Endothelial cell of umbilical vein (primary cell): ENCODE results near the gene MYT1. TPM values are rescaled to one million over a fixed set of nuclear protein-coding genes. Genes with fewer than 3 reads are reported as not detected.
"Not testable (repeated sequence)": the region's sequence is repeated elsewhere in the genome, so short reads cannot be mapped to it uniquely, and the experiment has no call there.

Source experiments
- BruUV-seq: library from RNA; stranded (reverse); fragments of 400-500 nt; replicated peaks from 2 replicates; lab custom pipeline; 2021; lab: Mats Ljungman, UMichigan
- CTCF ChIA-PET: fragments of 300-600, 350-600 bp; sonication (Branson Sonifier 250); formaldehyde crosslinking; loops from one replicate; lab custom pipeline; 2021; ENCODE audit warnings: antibody characterized with exemption, inconsistent platforms; lab: Charles Lee
- POLR2A ChIA-PET: fragments of 300-600, 350-600 bp; sonication (Branson Sonifier 250); formaldehyde crosslinking; loops from one replicate; lab custom pipeline; 2021; ENCODE audit warnings: antibody characterized with exemption, inconsistent platforms; lab: Charles Lee
- DNase-seq: peaks from one replicate; pipeline ENCODE4 v3.0.0-alpha.2; 2011; ENCODE audit warnings: low read depth, low spot score
- FAIRE-seq: peaks from 2 replicates; lab custom pipeline; 2011; peaks lifted over from hg19 to GRCh38; lab: Jason Lieb, UNC
- H2AFZ ChIP-seq: 2 replicates; pipeline ENCODE4 v1.6.0; 2012; ENCODE audit warnings: low read depth, low read length, control low read depth, inconsistent platforms
- H3K27ac ChIP-seq: 2 replicates; pipeline ENCODE4 v1.5.1; 2011; ENCODE audit warnings: low read depth, mild to moderate bottlenecking, control low read depth, low read length, moderate library complexity; ENCODE audit not compliant: insufficient read depth
- H3K27me3 ChIP-seq, 2 experiments: 2 replicates each; pipeline versions ENCODE4 v1.6.0 to v1.6.1; 2011; ENCODE audit warnings: low read length in 2 of 2, mixed read lengths in 1 of 2; ENCODE audit not compliant: control insufficient read depth in 2 of 2, insufficient read depth in 2 of 2
- H3K36me3 ChIP-seq, 2 experiments: 2 replicates in 1 of 2; 3 replicates in 1 of 2; pipeline ENCODE4 v1.5.1; 2011; ENCODE audit warnings: low read length in 2 of 2, mild to moderate bottlenecking in 1 of 2, moderate library complexity in 1 of 2; ENCODE audit not compliant: control insufficient read depth in 2 of 2, insufficient read depth in 2 of 2; ENCODE audit errors: extremely low read depth in 1 of 2
- H3K4me1 ChIP-seq: 3 replicates; pipeline ENCODE4 v1.5.1; 2011; ENCODE audit warnings: mild to moderate bottlenecking, low read length; ENCODE audit not compliant: control insufficient read depth, insufficient read depth; ENCODE audit errors: extremely low read depth
- H3K4me2 ChIP-seq: 2 replicates; pipeline ENCODE4 v1.6.1; 2011; ENCODE audit warnings: low read length, control low read depth, mixed read lengths; ENCODE audit not compliant: insufficient read depth
- H3K4me3 ChIP-seq, 3 experiments: fragments of 200-600 bp in 1 of 3; sonication (generic), shearing (Covaris generic) in 1 of 3; replicated peaks in 1 of 3; 2 replicates each; pipeline ENCODE4 v1.5.1; 2011 to 2016; ENCODE audit warnings: control low read depth in 3 of 3, low read length in 3 of 3, mild to moderate bottlenecking in 2 of 3, inconsistent platforms in 1 of 3, low read depth in 1 of 3, moderate library complexity in 1 of 3; ENCODE audit not compliant: insufficient read depth in 1 of 3
- H3K79me2 ChIP-seq: 2 replicates; pipeline ENCODE4 v1.6.0; 2012; ENCODE audit warnings: low read length, inconsistent platforms; ENCODE audit not compliant: control insufficient read depth, insufficient read depth
- H3K9ac ChIP-seq: replicated peaks from 2 replicates; pipeline ENCODE3; 2011; ENCODE audit warnings: low read length, control low read depth; ENCODE audit not compliant: insufficient read depth; ENCODE audit errors: extremely low read depth
- H3K9me1 ChIP-seq: replicated peaks from 3 replicates; pipeline ENCODE4 v1.6.0; 2011; ENCODE audit warnings: mild to moderate bottlenecking, low read length; ENCODE audit not compliant: control insufficient read depth, insufficient read depth; ENCODE audit errors: extremely low read depth
- H3K9me3 ChIP-seq: replicated peaks from 2 replicates; pipeline ENCODE4 v1.5.1; 2012; ENCODE audit warnings: low read length, inconsistent platforms; ENCODE audit not compliant: control insufficient read depth, insufficient read depth
- H4K20me1 ChIP-seq: replicated peaks from 2 replicates; pipeline ENCODE3; 2011; ENCODE audit warnings: mild to moderate bottlenecking, low read length; ENCODE audit not compliant: control insufficient read depth, insufficient read depth; ENCODE audit errors: extremely low read depth
- CTCF ChIP-seq, 2 donors: IDR thresholded peaks; 1 replicate in 1 of 2; 2 replicates in 1 of 2; pipeline ENCODE4 v1.5.1; 2011; ENCODE audit warnings: low read length in 2 of 2, mild to moderate bottlenecking in 2 of 2, moderate library complexity in 2 of 2, control low read depth in 1 of 2, inconsistent platforms in 1 of 2, low read depth in 1 of 2; ENCODE audit not compliant: insufficient read depth in 1 of 2; ENCODE audit errors: extremely low read depth in 1 of 2
- EZH2 ChIP-seq: IDR thresholded peaks from 2 replicates; pipeline ENCODE4 v1.6.1; 2012; ENCODE audit warnings: borderline replicate concordance, low read depth, mild to moderate bottlenecking, moderate library complexity, low read length, inconsistent platforms; ENCODE audit not compliant: severe bottlenecking
- POLR2A ChIP-seq: IDR thresholded peaks from 2 replicates; pipeline ENCODE4 v1.6.1; 2012; ENCODE audit warnings: low read depth, mild to moderate bottlenecking, control low read depth, low read length
- dilution Hi-C: fragments of 300-500 bp; cut with MboI; formaldehyde crosslinking; loops from one replicate; pipeline ENCODE4 v1.15.0; 2019; ENCODE audit warnings: low sequenced_read_pairs; ENCODE audit not compliant: extremely low pct_ligation_motif_present
- intact Hi-C: fragments of 100-400 bp; cut with micrococcal nuclease; formaldehyde crosslinking; loops from one replicate; pipeline ENCODE4 v1.10.0; 2022
- polyA plus RNA-seq, 4 experiments: library from polyadenylated mRNA; depleted of rRNA in 3 of 4; stranded (reverse) in 3 of 4; unstranded in 1 of 4; fragments of >200 nt; gene quantifications; 2 replicates each; pipeline versions ENCODE4 v1.2.1 to v1.2.3, GENCODE V29; 2011 to 2012; ENCODE audit warnings: missing spikeins in 1 of 4
- total RNA-seq: library from RNA; stranded (reverse); gene quantifications from 2 replicates; pipeline ENCODE4 v1.2.3, GENCODE V29; 2021
- TF ChIP-seq, protein P1 (sequence below): IDR thresholded peaks from 2 replicates; pipeline ENCODE4 v1.6.1; 2011; ENCODE audit not compliant: insufficient read depth, insufficient read length

The MYT1 gene
- total and polyA plus RNA-seq, 2 donors (not counting 3 experiments of a cell fraction or from before 2014, with no cell fraction given): not detected

DNA sequence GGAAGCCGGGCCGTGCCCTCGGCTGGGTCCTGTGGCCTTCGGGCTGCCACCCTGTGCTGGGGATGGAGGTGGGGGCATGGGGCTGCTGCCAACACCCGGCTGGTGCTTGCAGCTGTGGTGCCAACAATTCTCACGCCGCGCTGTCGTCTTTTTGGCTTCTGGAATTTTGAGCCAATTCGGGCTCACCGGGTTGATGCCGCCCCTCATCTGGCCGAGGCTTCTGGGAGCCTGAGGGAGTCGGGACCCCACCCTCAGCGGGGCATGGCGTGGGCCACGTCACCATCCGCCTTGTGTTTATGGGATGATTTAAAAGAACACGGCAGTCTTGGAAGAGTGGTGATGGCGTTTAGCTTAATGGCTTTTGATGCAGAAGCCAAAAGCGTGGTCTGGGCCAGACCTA, 48.2 kb upstream of the MYT1 start:
- BruUV-seq: no TSS peak
- Histone ChIP-seq H3K4me2 (no peak overlapping the region), H3K27ac (no peak overlapping the region), H3K79me2 (no peaks in the 10 kb centered on the region), H4K20me1 (no peaks in the 10 kb centered on the region), H3K27me3 (peaks cover 1 to 2% of the 10 kb centered on the region in 2 experiments), H2AFZ (no peak overlapping the region), H3K9me1 (no peaks in the 10 kb centered on the region), H3K4me3 (no peak overlapping the region), H3K4me1 (no peaks in the 10 kb centered on the region), H3K9me3 (no peaks in the 10 kb centered on the region), H3K36me3 (no peaks in the 10 kb centered on the region), H3K9ac (no peak overlapping the region)
- DNase-seq: no peak
- dilution Hi-C loops (no loop called here), intact Hi-C loops (no loop called here)
- no peak for FAIRE-seq
- POLR2A ChIA-PET: no interaction called here
- CTCF ChIA-PET: interaction anchor here (1.6 to 8.0 kb wide), 2 partner anchors 13 to 32 kb away, joined by 9 to 66 read pairs; partner anchors contain the start of gene LKAAEAR1
- TF ChIP-seq CTCF (IDR thresholded peaks at IDR 0.05; ENCODE audit: extremely low read depth in 1 of 2, insufficient read depth in 1 of 2, low read depth in 1 of 2, low read length in 2 of 2): no peak
- no peak for TF ChIP-seq POLR2A
- TF ChIP-seq, protein P1, sequence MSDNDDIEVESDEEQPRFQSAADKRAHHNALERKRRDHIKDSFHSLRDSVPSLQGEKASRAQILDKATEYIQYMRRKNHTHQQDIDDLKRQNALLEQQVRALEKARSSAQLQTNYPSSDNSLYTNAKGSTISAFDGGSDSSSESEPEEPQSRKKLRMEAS: no peak

- intact Hi-C loops (no loop called here), dilution Hi-C loops (no loop called here)
- no peaks in the 10 kb centered on the region for H3K9me1 ChIP-seq
- no peak overlapping the region for H3K9ac ChIP-seq
- FAIRE-seq (no peak), DNase-seq (no peak)
- H3K4me1 ChIP-seq: no peaks in the 10 kb centered on the region
- H3K4me2 ChIP-seq: no peak overlapping the region
- H4K20me1 ChIP-seq: no peaks in the 10 kb centered on the region
- no peak overlapping the region for H2AFZ ChIP-seq
- H3K36me3 ChIP-seq: no peaks in the 10 kb centered on the region
- no peak for TF ChIP-seq EZH2
- no peak overlapping the region for H3K27ac ChIP-seq
- no peak overlapping the region for H3K4me3 ChIP-seq
- POLR2A ChIA-PET: no interaction called here
- H3K79me2 ChIP-seq: no peaks in the 10 kb centered on the region
- CTCF ChIA-PET: interaction anchor here (0.6 to 8.0 kb wide), 3 partner anchors 32 to 78 kb away, joined by 3 to 66 read pairs (median 6); partner anchors contain the start of gene LKAAEAR1
- BruUV-seq: no TSS peak
- H3K27me3 ChIP-seq: peaks cover 2 to 4% of the 10 kb centered on the region in 2 experiments
- H3K9me3 ChIP-seq: no peaks in the 10 kb centered on the region
Measured at GRCh38 chr20:64116541-64117431, 47.5 kb upstream of the MYT1 start.

GRCh38 chr20:64117432-64117777, 46.8 kb upstream of the MYT1 start:
- H4K20me1 ChIP-seq, H3K9ac ChIP-seq, H3K79me2 ChIP-seq, H3K4me3 ChIP-seq, FAIRE-seq, H2AFZ ChIP-seq, BruUV-seq, H3K9me1 ChIP-seq, intact Hi-C loops, H3K9me3 ChIP-seq, POLR2A ChIA-PET, H3K27me3 ChIP-seq, DNase-seq, H3K4me1 ChIP-seq, H3K4me2 ChIP-seq, H3K27ac ChIP-seq, dilution Hi-C loops, H3K36me3 ChIP-seq: not testable (repeated sequence)
- CTCF ChIA-PET: interaction anchor here (1.6 to 8.0 kb wide), 2 partner anchors 33 to 78 kb away, joined by 6 to 66 read pairs; partner anchors contain the start of gene LKAAEAR1
